ENCODE measurements around the gene LACTBL1.

Gene LACTBL1

GRCh38 chr1:22913421-22914141 is 59.1 kb downstream of the LACTBL1 start:
- DNase-seq (ENCODE audit: low spot score): no peak

GRCh38 chr1:22912311-22912710 is 60.4 kb downstream of the LACTBL1 start:
- no peak for DNase-seq (ENCODE audit: low spot score)

- no peak for DNase-seq (ENCODE audit: low spot score)
Measured at GRCh38 chr1:22910986-22911651, 61.5 kb downstream of the LACTBL1 start.

GRCh38 chr1:22910286-22910685 is 62.4 kb downstream of the LACTBL1 start:
- no peak for DNase-seq (ENCODE audit: low spot score)

- DNase-seq (ENCODE audit: low spot score): no peak
Measured at GRCh38 chr1:22908880-22909426, 63.7 kb downstream of the LACTBL1 start.

- no peak for DNase-seq (ENCODE audit: low spot score)
Measured at GRCh38 chr1:22907528-22907927, 65.1 kb downstream of the LACTBL1 start.

- no peak for DNase-seq (ENCODE audit: low spot score)
Measured at GRCh38 chr1:22906968-22907367, 65.7 kb downstream of the LACTBL1 start.

- no peak for DNase-seq (ENCODE audit: low spot score)
Measured at GRCh38 chr1:22903113-22903512, 69.6 kb downstream of the LACTBL1 start.

Measured in activated CD4-positive, alpha-beta T cell treated with anti-CD3 and anti-CD28 coated beads, Interleukin-2, Interleukin-4, amounts not matched to agents 100 ng/mL and 50 ng/mL, durations not matched to agents 16 hours and 8 hours (primary cell).